Body of pancreas (tissue), 4 donors: ENCODE results near the gene TMEM151A.

Source experiments
- CTCF ChIP-seq, 7 experiments: fragments of 450-650 bp in 4 of 7; fragments of 200-600 bp in 3 of 7; sonication (generic) in 3 of 7; IDR thresholded peaks; one replicate each; pipeline ENCODE4 v1.5.1; 2016 to 2019; ENCODE audit warnings: antibody characterized with exemption in 7 of 7
- POLR2A ChIP-seq, 3 donors: fragments of 450-650 bp; IDR thresholded peaks; one replicate each; pipeline ENCODE4 v1.6.1; 2016; ENCODE audit warnings: antibody characterized with exemption in 3 of 3, mild to moderate bottlenecking in 2 of 3

- TF ChIP-seq CTCF (IDR thresholded peaks at IDR 0.05) = no peak
- TF ChIP-seq POLR2A (IDR thresholded peaks at IDR 0.05) = no peak
Measured at GRCh38 chr11:66263231-66263630, 28.5 kb upstream of the TMEM151A start.
